ENCODE data around the gene PLAC9. TPM values are rescaled to one million over a fixed set of nuclear protein-coding genes. Genes with fewer than 3 reads are reported as not detected.
A peak's percentile ranks its signal among the peaks of the same experiment; 100 is the strongest.
"Not testable (repeated sequence)": the region's sequence is repeated elsewhere in the genome, so short reads cannot be mapped to it uniquely, and the experiment has no call there.

Gene PLAC9, protein sequence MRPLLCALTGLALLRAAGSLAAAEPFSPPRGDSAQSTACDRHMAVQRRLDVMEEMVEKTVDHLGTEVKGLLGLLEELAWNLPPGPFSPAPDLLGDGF
- 75.9 TPM for polyA plus RNA-seq (ENCODE audit: insufficient read length)

GRCh38 chr10:80132299-80133139 lies at the start of gene PLAC9:
Gene PLAC9, plus strand, starts transcription at chr10:80132730. Its CDS starts 33 bp downstream, at chr10:80132763.
- no peak for DNase-seq

GRCh38 chr10:80090121-80090520 lies 42.4 kb upstream of the PLAC9 start:
- DNase-seq: no peak

DNA sequence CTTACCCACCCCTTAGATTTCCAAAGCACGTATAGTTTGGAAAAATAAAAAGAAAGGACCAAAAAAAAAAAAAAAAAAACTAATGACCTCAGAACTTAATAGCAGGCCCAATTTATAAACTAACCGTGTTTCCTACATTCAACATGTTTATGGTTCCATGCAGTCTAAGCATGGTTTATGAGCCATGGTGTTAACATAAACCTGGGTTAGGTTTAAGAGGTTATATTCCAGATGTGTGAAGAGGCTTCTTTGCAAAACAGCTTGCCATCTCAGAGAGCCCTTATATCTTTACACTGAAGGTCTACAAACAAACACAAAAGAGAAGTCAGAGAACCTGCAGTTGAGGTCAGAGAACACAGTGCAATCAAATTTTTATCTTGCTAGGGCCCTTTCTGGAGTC lies 38.3 kb upstream of the PLAC9 start:
- DNase-seq: no peak

GRCh38 chr10:80098272-80098671 lies 34.3 kb upstream of the PLAC9 start:
- DNase-seq: not testable (repeated sequence)

DNA sequence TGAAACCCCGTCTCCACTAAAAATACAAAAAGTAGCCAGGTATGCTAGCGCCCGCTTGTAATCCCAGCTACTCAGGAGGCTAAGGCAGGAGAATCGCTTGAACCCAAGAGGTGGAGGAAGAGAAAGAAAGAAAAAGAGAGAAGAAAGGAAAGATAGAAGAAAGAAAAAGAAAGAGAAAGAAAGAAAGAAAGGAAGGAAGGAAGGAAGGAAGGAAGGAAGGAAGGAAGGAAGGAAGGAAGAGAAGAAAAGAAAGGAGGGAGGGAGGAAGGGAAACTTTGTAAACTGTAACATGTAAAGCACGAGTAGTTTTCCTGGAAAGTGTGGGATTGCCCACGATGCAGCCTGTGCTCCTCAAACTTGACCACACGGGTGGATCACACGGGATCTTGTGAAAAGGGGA lies 33.2 kb upstream of the PLAC9 start:
- DNase-seq: not testable (repeated sequence)

DNA sequence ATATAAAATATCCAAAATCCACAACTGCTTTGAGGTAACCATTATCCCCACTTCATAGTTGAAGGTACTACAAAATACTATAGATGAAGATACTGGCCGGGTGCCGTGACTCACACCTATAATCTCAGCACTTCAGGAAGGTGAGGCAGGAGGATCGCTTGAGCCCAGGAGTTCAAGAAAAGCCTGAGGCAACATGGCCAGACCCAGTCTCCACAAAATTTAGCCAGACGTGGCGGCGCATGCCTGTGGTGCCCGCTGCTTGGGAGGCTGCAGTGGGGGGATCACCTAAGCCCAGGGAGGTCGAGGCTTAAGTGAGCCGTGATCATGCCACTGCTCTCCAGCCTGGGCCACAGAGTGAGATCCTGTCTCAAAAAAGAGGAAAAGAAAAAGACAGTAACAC lies 32.4 kb upstream of the PLAC9 start:
- DNase-seq: no peak

DNA sequence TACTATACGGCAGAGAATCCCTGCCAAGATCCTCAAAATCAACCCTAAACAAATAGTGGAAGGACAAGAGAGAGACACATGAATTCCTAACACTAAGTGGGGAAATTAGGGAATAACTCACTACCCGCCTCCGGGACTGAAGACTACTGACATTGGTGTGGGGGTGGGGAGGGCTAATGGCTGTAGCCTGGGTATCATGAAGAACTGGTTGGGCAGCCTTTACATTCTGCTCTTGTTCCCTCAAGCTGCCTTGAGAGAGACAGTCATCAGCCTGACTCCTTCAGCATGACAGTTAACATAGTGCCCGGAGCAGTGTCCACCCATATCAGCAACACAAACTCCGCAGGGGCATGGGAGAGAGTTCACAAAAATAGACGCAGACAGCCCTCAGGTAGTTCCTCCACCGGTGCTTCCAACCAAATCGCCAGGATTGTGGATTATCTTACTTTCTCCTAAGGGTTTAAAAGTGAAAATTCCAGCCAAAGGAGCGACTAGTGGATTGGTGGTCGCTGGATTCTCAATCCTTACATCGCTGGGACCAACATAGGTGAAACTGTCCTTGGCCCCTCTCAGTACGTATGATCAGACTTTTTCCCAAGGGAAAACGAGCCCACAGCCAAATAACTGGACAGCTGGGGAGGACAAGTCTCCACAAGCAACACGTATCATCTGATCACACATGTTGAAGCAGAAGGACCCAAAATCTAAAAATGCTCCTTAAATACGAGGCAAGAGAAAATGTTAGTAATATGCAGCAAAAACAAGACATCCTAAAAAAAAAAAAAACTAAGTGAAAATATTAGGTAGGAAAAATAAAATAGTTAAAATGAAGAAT lies 31.5 kb upstream of the PLAC9 start:
- DNase-seq: no peak

DNA sequence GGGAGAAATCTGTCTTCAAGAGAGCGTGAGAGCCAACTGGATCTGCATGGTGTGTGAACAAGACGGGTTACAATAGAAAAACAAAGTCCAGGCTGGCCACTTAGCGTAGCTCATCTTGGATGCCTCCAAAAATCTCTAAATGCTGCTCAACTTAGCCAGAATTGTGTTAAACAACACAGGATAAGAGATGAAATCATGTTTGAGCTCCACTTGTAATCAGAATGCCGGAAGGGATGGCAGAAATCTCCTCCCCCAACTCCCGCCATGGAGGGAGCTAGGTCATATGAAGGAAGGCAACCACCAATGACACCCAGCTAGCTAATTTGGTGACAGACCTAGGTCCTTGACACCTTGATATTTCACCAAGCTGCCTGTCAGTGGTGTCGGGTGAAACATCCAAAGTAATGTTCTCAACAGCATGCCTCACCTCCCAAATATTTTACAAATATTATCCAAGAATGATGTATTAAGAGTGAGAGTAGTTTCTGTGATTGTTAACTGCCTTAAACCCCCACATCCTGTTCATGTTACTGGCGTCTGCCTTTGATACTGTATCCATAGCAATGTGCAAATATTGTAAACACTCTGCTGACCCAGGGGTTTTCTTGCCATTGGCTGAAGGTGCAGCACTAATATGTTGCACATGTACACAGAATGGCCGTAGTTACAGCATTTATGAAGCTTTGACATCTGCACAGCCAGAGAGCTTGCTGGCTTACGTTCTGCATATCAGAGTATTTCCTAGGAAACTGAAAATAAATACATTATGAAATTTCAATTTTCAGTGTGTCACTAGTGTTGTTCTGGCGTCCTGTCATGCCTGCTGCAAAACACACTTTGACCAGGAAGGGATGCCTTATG lies 28.2 kb upstream of the PLAC9 start:
- DNase-seq: peak; percentile 92

GRCh38 chr10:80108576-80109239 lies 23.8 kb upstream of the PLAC9 start:
- DNase-seq: no peak

- DNase-seq: no peak
These were observed 21.5 kb upstream of the PLAC9 start for GRCh38 chr10:80110986-80111385.

DNA sequence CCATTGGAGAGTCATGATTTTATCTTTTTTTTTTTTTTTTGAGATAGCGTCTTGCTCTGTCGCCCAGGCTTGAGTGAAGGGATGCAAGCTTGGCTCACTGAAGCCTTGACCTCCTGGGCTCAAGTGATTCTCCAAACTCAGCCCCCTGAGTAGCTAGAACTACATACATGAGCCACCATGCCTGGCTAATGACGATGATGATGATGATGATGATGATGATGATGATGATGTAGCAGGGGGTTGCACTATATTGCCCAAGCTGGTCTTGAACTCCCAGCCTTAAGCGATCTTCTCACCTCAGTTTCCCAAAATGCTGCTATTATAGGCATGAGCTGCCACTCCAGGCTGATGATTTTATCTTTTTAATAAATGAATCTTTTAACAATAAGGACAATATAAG lies 13.9 kb upstream of the PLAC9 start:
- DNase-seq: no peak

DNA sequence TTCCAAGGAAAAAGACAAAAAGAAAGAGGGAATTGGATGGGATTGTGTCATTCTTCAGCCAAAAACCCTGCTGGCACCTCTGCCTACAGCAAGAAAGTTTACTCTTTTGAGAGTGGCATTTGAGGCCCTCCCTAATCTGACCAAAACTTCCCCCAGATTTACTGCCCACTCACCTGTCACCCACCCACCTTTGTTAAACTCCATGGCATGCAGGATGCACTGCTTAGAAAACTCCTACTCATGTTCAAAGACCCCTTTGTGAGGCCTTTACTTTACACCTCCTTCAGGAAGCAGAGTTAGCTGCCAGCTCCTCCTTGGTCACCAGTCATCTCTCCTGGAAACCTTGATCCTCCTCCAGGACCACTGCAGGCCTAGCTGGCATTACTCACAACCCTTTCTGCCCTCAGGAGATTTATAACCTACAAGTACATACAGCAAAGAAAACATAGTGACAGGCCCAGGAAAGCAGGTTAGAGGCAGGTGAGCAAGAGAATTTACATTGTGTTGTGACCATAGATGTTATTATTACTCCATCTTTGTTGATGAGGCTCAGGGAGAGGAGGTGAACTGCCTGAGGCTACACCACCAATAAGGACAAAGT lies 10.3 kb upstream of the PLAC9 start:
- DNase-seq: no peak

DNA sequence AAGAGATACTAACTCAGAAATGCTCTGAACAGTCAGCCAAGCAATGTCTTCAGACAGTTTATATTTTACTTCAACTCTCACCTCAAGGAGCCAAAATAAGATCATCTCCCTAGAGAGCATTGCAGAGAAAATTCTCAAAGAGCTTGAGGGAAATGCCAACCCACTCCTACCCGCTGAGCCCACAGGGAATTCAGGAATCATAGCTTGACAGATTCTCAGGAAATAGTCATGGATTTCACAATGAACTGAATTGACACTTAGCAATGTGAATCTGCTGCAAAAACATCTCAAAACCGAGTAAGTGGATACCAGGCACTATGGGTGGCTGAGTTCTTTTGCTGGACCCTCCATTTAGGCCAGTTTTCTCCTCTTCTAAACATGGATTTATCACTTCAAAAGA lies 9.8 kb upstream of the PLAC9 start:
- DNase-seq: no peak

- DNase-seq: no peak
These were observed 5.7 kb upstream of the PLAC9 start for GRCh38 chr10:80126876-80127275.

DNA sequence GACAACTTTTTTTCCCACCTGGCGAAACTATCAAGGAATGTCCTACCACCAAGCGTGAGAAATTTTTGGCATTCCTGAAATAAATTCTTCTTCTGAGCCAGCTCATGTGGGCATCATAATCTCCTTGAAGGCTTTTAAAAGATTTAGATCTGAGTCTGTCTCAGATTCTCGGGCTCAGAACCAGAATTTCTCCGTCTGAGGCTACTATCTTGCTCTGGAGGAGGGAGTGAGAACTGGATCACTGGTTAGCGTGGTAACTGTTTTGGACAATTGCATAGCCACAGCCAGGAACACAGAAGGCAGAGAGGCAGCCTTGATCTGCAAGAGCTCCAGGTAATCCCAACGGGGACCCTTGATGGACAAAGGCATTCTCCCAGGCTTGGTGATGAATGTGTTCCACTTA lies 1.0 kb upstream of the PLAC9 start:
- no peak for DNase-seq

GRCh38 chr10:80133206-80133605 lies 676 bp downstream of the PLAC9 start:
- peak; percentile 56 for DNase-seq

GRCh38 chr10:80133687-80134086 lies 1.2 kb downstream of the PLAC9 start:
- DNase-seq: not testable (repeated sequence)

- DNase-seq: peak; percentile 75
These were observed 3.6 kb downstream of the PLAC9 start for GRCh38 chr10:80136134-80136571.

- peak; percentile 75 for DNase-seq
These were observed 4.7 kb downstream of the PLAC9 start for GRCh38 chr10:80137031-80137862.

DNA sequence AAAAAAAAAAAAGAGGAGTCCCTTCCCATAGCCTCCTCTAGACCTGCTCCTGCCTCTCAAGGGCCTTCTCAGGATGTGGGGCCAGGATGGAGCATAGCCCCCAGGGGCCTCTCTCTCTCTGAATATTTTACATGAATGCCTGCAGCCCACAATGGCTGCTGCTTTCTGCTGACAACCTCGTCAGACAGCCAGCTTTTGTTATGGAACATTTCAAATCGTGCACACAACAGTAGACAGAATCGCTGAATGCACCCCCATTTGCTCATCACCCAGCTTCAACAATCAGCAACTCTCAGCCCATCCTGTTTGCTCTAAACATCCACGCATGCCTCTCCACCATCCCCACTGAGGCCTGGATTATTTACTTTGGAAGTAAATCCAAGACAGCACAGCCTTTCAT lies 5.4 kb downstream of the PLAC9 start:
- no peak for DNase-seq

Data from hindlimb muscle (tissue), 1 donor.